Measurements from ENCODE around the gene C16orf54. TPM values are rescaled to one million over a fixed set of nuclear protein-coding genes. Genes with fewer than 3 reads are reported as not detected.
A peak's percentile ranks its signal among the peaks of the same experiment; 100 is the strongest.
"Not testable (repeated sequence)": the region's sequence is repeated elsewhere in the genome, so short reads cannot be mapped to it uniquely, and the experiment has no call there.

C16orf54 gene
- total and polyA plus RNA-seq, 10 of the 15 experiments (the other 5 are each of a cell fraction or from before 2014, with no cell fraction given): 2.1 to 13.3 (median 5.4) TPM

GRCh38 chr16:29734786-29735185 lies 11.0 kb downstream of the C16orf54 start (continued):
- no peak for TF ChIP-seq ZNF592 (IDR thresholded peaks at IDR 0.05)

- Histone ChIP-seq H3K4me1 (ENCODE audit: control insufficient read depth, insufficient read depth, low read length) (peaks cover 17% of the 10 kb centered on the region), H3K4me3 (peak overlapping the region; percentile 31; the same call in 1 of the 2 replicates), H3K9ac (ENCODE audit: control insufficient read depth, insufficient read depth, low read length) (peak overlapping the region; percentile 46), H3K27ac (ENCODE audit: control insufficient read depth, insufficient read depth) (peak overlapping the region; percentile 81)
- ATAC-seq (peak; percentile 89), FAIRE-seq (peak; percentile 90), DNase-seq (ENCODE audit: low read depth, low spot score) (peak; percentile 93)
- RAD21 ChIA-PET (ENCODE audit: unreplicated experiment): interaction anchor here (0.6 to 2.8 kb wide), 14 partner anchors 9 to 90 kb away, joined by 3 to 9 read pairs (median 3); partner anchors contain the start of genes PAGR1 and SPN
- H3K4me2 ChIP-seq (ENCODE audit: control insufficient read depth, insufficient read depth); H3K27me3 ChIP-seq (replicated peaks in 1 of 2; ENCODE audit: control insufficient read depth in 2 of 2, insufficient read depth in 2 of 2, low read length in 1 of 2); H3K9me3 ChIP-seq (replicated peaks; ENCODE audit: control insufficient read depth, insufficient read depth, low read length); H4K20me1 ChIP-seq (ENCODE audit: control insufficient read depth, insufficient read depth); H2AFZ ChIP-seq (ENCODE audit: control insufficient read depth, low read depth, low read length); BruUV-seq (replicated peaks); H3K79me2 ChIP-seq (ENCODE audit: control insufficient read depth, insufficient read depth, low read length); H3K36me3 ChIP-seq (ENCODE audit: control insufficient read depth in 2 of 2, insufficient read depth in 2 of 2, low read length in 1 of 2); intact Hi-C loops (cut with micrococcal nuclease; ENCODE audit: unreplicated experiment): not testable (repeated sequence)
- CTCF ChIA-PET: interaction anchor here (0.8 to 5.9 kb wide), 16 partner anchors 9 to 116 kb away, joined by 3 to 32 read pairs (median 8); partner anchors contain the start of genes KIF22 and PAGR1
- POLR2A ChIA-PET: interaction anchor here (0.6 to 2.7 kb wide), 9 partner anchors 11 to 182 kb away, joined by 3 to 20 read pairs (median 4); partner anchors contain the start of genes C16orf54 and KIF22
- under 1% methylated on average over 13 of the region's 13 CpGs for WGBS (ENCODE audit: insufficient coverage, insufficient replicate concordance, low lambda C conversion rate, missing lambda C conversion rate)
- in situ Hi-C loops (cut with MboI): loop anchor here (5.0 kb wide), 1 partner anchor 50 kb away; no protein-coding TSS in a partner anchor
- SMC1A ChIA-PET (ENCODE audit: uncharacterized antibody, unreplicated experiment): interaction anchor here (0.5 to 3.0 kb wide), 18 partner anchors 7 to 79 kb away, joined by 3 to 19 read pairs (median 3); no protein-coding TSS in a partner anchor
- TF ChIP-seq ZNF217 (IDR thresholded peaks at IDR 0.05) (peak; percentile 86), MTA2 (IDR thresholded peaks at IDR 0.05; ENCODE audit: low read depth) (peak; percentile 81; the same call in 1 of the 2 replicates), MEF2B (IDR thresholded peaks at IDR 0.05; ENCODE audit: partially characterized antibody, poor library complexity, severe bottlenecking) (peak; percentile 55), NFIC (IDR thresholded peaks at IDR 0.05; ENCODE audit: low read depth, low read length) (peak; percentile 50), CBX5 (IDR thresholded peaks at IDR 0.05; ENCODE audit: low read depth) (0 out of 2 replicates have a peak, but pooled peaks have one; percentile 36), ATF2 (IDR thresholded peaks at IDR 0.05; ENCODE audit: low read length) (peak; percentile 76), GABPA (IDR thresholded peaks at IDR 0.05; ENCODE audit: low read depth) (peak; percentile 59; the same call in 1 of the 2 replicates), EGR1 (IDR thresholded peaks at IDR 0.05; ENCODE audit: borderline replicate concordance in 1 of 2, low read depth in 2 of 2, low read length in 2 of 2) (0 out of 3 replicates have a peak, but pooled peaks of 1 of the 2 experiments have one; percentile 7), IKZF1 (conservative IDR thresholded peaks at IDR 0.05) (0 out of 2 replicates have a peak, but pooled peaks have one; percentile 32), RUNX3 (IDR thresholded peaks at IDR 0.05; ENCODE audit: low read length) (peak; percentile 88), RELB (IDR thresholded peaks at IDR 0.05; ENCODE audit: low read depth) (peak; percentile 82), SP1 (IDR thresholded peaks at IDR 0.05; ENCODE audit: low read depth, low read length) (peak; percentile 13)
Measured at GRCh38 chr16:29731768-29732601, 13.8 kb downstream of the C16orf54 start.

Measured in GM12878 (cell line).